ENCODE measurements around the gene CLCNKB. TPM values are rescaled to one million over a fixed set of nuclear protein-coding genes. Genes with fewer than 3 reads are reported as not detected.
"Not testable (repeated sequence)": the region's sequence is repeated elsewhere in the genome, so short reads cannot be mapped to it uniquely, and the experiment has no call there.

Gene CLCNKB
- total RNA-seq, 2 experiments from 2014 or later: not detected

GRCh38 chr1:16057314-16057915 is 13.8 kb downstream of the CLCNKB start:
- H3K4me3 ChIP-seq (ENCODE audit: low read length); H3K4me3 Mint-ChIP-seq; DNase-seq; ATAC-seq (ENCODE audit: poor library complexity); H3K4me1 Mint-ChIP-seq (ENCODE audit: low read depth); H3K27ac ChIP-seq (ENCODE audit: low read depth in 1 of 2, low read length in 2 of 2); H3K9me3 Mint-ChIP-seq; H3K27me3 ChIP-seq (ENCODE audit: control insufficient read depth in 1 of 2, insufficient read depth in 2 of 2, low read length in 2 of 2); H3K36me3 Mint-ChIP-seq (ENCODE audit: low read depth); H3K9me3 ChIP-seq (ENCODE audit: control insufficient read depth in 1 of 2, insufficient read depth in 1 of 2, low read length in 2 of 2); H3K27ac Mint-ChIP-seq; POLR2A ChIA-PET; CTCF ChIA-PET; H3K27me3 Mint-ChIP-seq; H3K36me3 ChIP-seq (ENCODE audit: insufficient read depth, low read length); intact Hi-C loops (cut with DNase I, micrococcal nuclease); H3K4me1 ChIP-seq (ENCODE audit: insufficient read depth, low read length): not testable (repeated sequence)

- ATAC-seq (ENCODE audit: poor library complexity); POLR2A ChIA-PET; H3K9me3 Mint-ChIP-seq; H3K36me3 ChIP-seq (ENCODE audit: insufficient read depth, low read length); H3K4me1 ChIP-seq (ENCODE audit: insufficient read depth, low read length); H3K27me3 ChIP-seq (ENCODE audit: control insufficient read depth in 1 of 2, insufficient read depth in 2 of 2, low read length in 2 of 2); H3K27ac ChIP-seq (ENCODE audit: low read depth in 1 of 2, low read length in 2 of 2); intact Hi-C loops (cut with DNase I, micrococcal nuclease); H3K27me3 Mint-ChIP-seq; H3K27ac Mint-ChIP-seq; H3K9me3 ChIP-seq (ENCODE audit: control insufficient read depth in 1 of 2, insufficient read depth in 1 of 2, low read length in 2 of 2); H3K4me3 ChIP-seq (ENCODE audit: low read length); H3K4me3 Mint-ChIP-seq; DNase-seq; H3K4me1 Mint-ChIP-seq (ENCODE audit: low read depth); H3K36me3 Mint-ChIP-seq (ENCODE audit: low read depth): not testable (repeated sequence)
- CTCF ChIA-PET: interaction anchor here (0.5 kb wide), 1 partner anchor 179 kb away, joined by 6 read pairs; no protein-coding TSS in a partner anchor
Observed at GRCh38 chr1:16058394-16059120, 15.0 kb downstream of the CLCNKB start.

- ATAC-seq (ENCODE audit: poor library complexity) (no peak), DNase-seq (no peak)
- H3K27ac Mint-ChIP-seq: no peak overlapping the region
- intact Hi-C loops (cut with DNase I, micrococcal nuclease): no loop called here
- ChIA-PET POLR2A (no interaction called here), CTCF (no interaction called here)
- Histone ChIP-seq H3K36me3 (ENCODE audit: insufficient read depth, low read length) (no peaks in the 10 kb centered on the region), H3K9me3 (ENCODE audit: control insufficient read depth in 1 of 2, insufficient read depth in 1 of 2, low read length in 2 of 2) (no peaks in the 10 kb centered on the region), H3K4me3 (ENCODE audit: low read length) (no peak overlapping the region), H3K4me1 (ENCODE audit: insufficient read depth, low read length) (peaks cover 11% of the 10 kb centered on the region), H3K27me3 (ENCODE audit: control insufficient read depth in 1 of 2, insufficient read depth in 2 of 2, low read length in 2 of 2) (no peaks in the 10 kb centered on the region), H3K27ac (ENCODE audit: low read depth in 1 of 2, low read length in 2 of 2) (no peak overlapping the region)
- H3K4me1 Mint-ChIP-seq (ENCODE audit: low read depth): peaks cover 7% of the 10 kb centered on the region
- H3K4me3 Mint-ChIP-seq: no peak overlapping the region
- no peaks in the 10 kb centered on the region for H3K36me3 Mint-ChIP-seq (ENCODE audit: low read depth)
- no peaks in the 10 kb centered on the region for H3K9me3 Mint-ChIP-seq
- peaks cover 7% of the 10 kb centered on the region for H3K27me3 Mint-ChIP-seq
- TF ChIP-seq CTCF (IDR thresholded peaks at IDR 0.05): no peak
Observed at GRCh38 chr1:16061266-16061665, 17.7 kb downstream of the CLCNKB start.

- H3K4me3 Mint-ChIP-seq; intact Hi-C loops (cut with DNase I, micrococcal nuclease): not testable (repeated sequence)
Observed at GRCh38 chr1:16061989-16062686, 18.6 kb downstream of the CLCNKB start.

GRCh38 chr1:16062687-16063075 is 19.1 kb downstream of the CLCNKB start:
- H3K9me3 ChIP-seq (ENCODE audit: control insufficient read depth in 1 of 2, insufficient read depth in 1 of 2, low read length in 2 of 2); POLR2A ChIA-PET; H3K36me3 ChIP-seq (ENCODE audit: insufficient read depth, low read length); H3K27me3 ChIP-seq (ENCODE audit: control insufficient read depth in 1 of 2, insufficient read depth in 2 of 2, low read length in 2 of 2); H3K27ac ChIP-seq (ENCODE audit: low read depth in 1 of 2, low read length in 2 of 2); intact Hi-C loops (cut with DNase I, micrococcal nuclease); H3K9me3 Mint-ChIP-seq; CTCF ChIA-PET; H3K36me3 Mint-ChIP-seq (ENCODE audit: low read depth); H3K4me3 Mint-ChIP-seq; H3K27ac Mint-ChIP-seq; H3K27me3 Mint-ChIP-seq; ATAC-seq (ENCODE audit: poor library complexity); DNase-seq; H3K4me3 ChIP-seq (ENCODE audit: low read length); H3K4me1 Mint-ChIP-seq (ENCODE audit: low read depth): not testable (repeated sequence)
- H3K4me1 ChIP-seq (ENCODE audit: insufficient read depth, low read length): peaks cover 10% of the 10 kb centered on the region

More at GRCh38 chr1:16061989-16062686, 18.6 kb downstream of the CLCNKB start:
- H3K27ac ChIP-seq (ENCODE audit: low read depth in 1 of 2, low read length in 2 of 2); POLR2A ChIA-PET; DNase-seq; CTCF ChIA-PET; ATAC-seq (ENCODE audit: poor library complexity); H3K9me3 Mint-ChIP-seq; H3K36me3 ChIP-seq (ENCODE audit: insufficient read depth, low read length); H3K9me3 ChIP-seq (ENCODE audit: control insufficient read depth in 1 of 2, insufficient read depth in 1 of 2, low read length in 2 of 2); H3K4me3 ChIP-seq (ENCODE audit: low read length); H3K27me3 ChIP-seq (ENCODE audit: control insufficient read depth in 1 of 2, insufficient read depth in 2 of 2, low read length in 2 of 2); H3K27me3 Mint-ChIP-seq; H3K36me3 Mint-ChIP-seq (ENCODE audit: low read depth); H3K4me1 Mint-ChIP-seq (ENCODE audit: low read depth); H3K27ac Mint-ChIP-seq: not testable (repeated sequence)
- peaks cover 10% of the 10 kb centered on the region for H3K4me1 ChIP-seq (ENCODE audit: insufficient read depth, low read length)

Data from CD4-positive, alpha-beta T cell (primary cell).